ENCODE results near the gene USP51.
"Not testable (repeated sequence)": the region's sequence is repeated elsewhere in the genome, so short reads cannot be mapped to it uniquely, and the experiment has no call there.

The USP51 gene

GRCh38 chrX:55464050-55464449, 25.6 kb downstream of the USP51 start:
- DNase-seq: not testable (repeated sequence)

DNA sequence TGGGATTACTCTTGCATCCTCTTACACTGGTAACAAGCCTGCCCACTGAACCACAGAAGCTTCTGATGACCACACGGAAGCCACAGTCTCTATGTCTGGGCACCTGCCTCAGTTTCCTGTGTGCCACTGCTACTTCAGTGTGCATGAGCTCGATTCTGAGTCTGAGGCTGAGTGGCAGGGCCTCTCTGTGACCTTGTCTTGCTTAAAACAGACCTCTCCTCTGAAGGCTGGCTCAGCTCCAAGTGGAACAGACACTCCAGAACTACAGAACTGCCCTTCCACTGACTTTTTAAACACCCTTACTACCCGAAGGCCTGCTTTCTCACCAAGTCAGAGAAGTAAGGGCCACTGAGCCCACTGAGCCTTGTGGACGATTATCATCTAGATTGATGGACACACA, 29.7 kb downstream of the USP51 start:
- not testable (repeated sequence) for DNase-seq

- DNase-seq: not testable (repeated sequence)
Measured at GRCh38 chrX:55459426-55459825, 30.2 kb downstream of the USP51 start.

- not testable (repeated sequence) for DNase-seq
Measured at GRCh38 chrX:55455708-55456107, 33.9 kb downstream of the USP51 start.

- no peak for DNase-seq
Measured at GRCh38 chrX:55452833-55453124, 36.9 kb downstream of the USP51 start.

- peak; percentile 83 for DNase-seq
Measured at GRCh38 chrX:55451990-55452832, 37.4 kb downstream of the USP51 start, which contains the start of gene MAGEH1. MAGEH1 (plus strand) TSS chrX:55452127; CDS start chrX:55452375, 248 bp downstream.

GRCh38 chrX:55451626-55451989, 38.0 kb downstream of the USP51 start:
- DNase-seq: no peak

- DNase-seq: no peak
Measured at GRCh38 chrX:55451141-55451540, 38.5 kb downstream of the USP51 start.

GRCh38 chrX:55450259-55450658, 39.4 kb downstream of the USP51 start:
- DNase-seq: peak; percentile 4

- not testable (repeated sequence) for DNase-seq
Measured at GRCh38 chrX:55443468-55443867, 46.2 kb downstream of the USP51 start.
